ENCODE data around the gene SNRPB2. TPM values are rescaled to one million over a fixed set of nuclear protein-coding genes. Genes with fewer than 3 reads are reported as not detected.

Gene SNRPB2
- total RNA-seq, 6 donors from 2014 or later = 7.4 to 44.4 (median 32.4) TPM

DNA sequence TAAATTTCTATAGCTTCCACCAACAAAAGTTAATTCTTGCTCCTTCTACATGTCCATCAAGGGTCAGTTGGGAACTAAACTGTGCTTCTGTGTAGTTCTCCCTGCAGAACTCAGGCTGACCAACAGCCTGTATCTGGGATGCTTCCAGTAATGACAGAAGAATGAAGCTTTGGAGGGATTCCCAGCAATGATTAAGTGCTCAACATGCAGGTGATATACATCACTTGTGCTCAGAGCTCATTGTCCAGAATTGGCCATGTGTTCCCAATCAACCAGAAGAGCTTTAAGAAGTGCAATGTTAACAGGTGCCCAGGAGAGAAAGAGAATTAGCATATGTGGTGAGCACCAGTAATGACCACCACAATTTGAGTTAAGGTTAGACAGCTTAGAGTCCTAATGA is 37.4 kb upstream of the SNRPB2 start:
- Histone ChIP-seq H3K27me3 (no peaks in the 10 kb centered on the region), H3K27ac (no peak overlapping the region), H3K4me3 (no peak overlapping the region), H3K36me3 (no peaks in the 10 kb centered on the region), H3K9me3 (no peaks in the 10 kb centered on the region), H3K4me1 (no peaks in the 10 kb centered on the region)
- TF ChIP-seq POLR2A (IDR thresholded peaks at IDR 0.05) = no peak
- TF ChIP-seq, protein P1, sequence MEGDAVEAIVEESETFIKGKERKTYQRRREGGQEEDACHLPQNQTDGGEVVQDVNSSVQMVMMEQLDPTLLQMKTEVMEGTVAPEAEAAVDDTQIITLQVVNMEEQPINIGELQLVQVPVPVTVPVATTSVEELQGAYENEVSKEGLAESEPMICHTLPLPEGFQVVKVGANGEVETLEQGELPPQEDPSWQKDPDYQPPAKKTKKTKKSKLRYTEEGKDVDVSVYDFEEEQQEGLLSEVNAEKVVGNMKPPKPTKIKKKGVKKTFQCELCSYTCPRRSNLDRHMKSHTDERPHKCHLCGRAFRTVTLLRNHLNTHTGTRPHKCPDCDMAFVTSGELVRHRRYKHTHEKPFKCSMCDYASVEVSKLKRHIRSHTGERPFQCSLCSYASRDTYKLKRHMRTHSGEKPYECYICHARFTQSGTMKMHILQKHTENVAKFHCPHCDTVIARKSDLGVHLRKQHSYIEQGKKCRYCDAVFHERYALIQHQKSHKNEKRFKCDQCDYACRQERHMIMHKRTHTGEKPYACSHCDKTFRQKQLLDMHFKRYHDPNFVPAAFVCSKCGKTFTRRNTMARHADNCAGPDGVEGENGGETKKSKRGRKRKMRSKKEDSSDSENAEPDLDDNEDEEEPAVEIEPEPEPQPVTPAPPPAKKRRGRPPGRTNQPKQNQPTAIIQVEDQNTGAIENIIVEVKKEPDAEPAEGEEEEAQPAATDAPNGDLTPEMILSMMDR (IDR thresholded peaks at IDR 0.05) = no peak
- no peak for TF ChIP-seq POLR2AphosphoS5 (IDR thresholded peaks at IDR 0.05)
- TF ChIP-seq EP300 (IDR thresholded peaks at IDR 0.05) = no peak
- no peak for ATAC-seq (ENCODE audit: low FRiP score in 2 of 2)
- DNase-seq = no peak

DNA sequence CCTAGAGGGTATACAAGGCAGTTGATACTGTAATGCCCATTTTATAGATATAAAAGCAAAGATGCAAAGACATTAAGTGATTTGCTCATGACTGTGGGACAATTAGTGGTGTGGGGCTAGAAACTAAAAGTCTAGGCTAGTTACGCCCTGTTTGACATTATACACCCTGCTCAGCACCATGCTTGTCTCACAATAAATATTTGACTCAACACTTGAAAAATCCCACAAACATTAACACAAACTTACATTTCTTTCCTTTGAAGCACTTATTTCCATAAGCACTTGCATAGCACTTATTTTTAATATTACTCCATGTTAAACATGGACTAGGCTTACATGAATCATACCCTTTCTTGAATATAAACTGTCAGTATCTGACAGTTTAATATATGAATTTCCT is 36.5 kb upstream of the SNRPB2 start:
- no peaks in the 10 kb centered on the region for H3K4me1 ChIP-seq
- H3K27me3 ChIP-seq = no peaks in the 10 kb centered on the region
- TF ChIP-seq, protein P1 (IDR thresholded peaks at IDR 0.05) = no peak
- TF ChIP-seq POLR2A (IDR thresholded peaks at IDR 0.05) = no peak
- no peak for TF ChIP-seq EP300 (IDR thresholded peaks at IDR 0.05)
- no peak for TF ChIP-seq POLR2AphosphoS5 (IDR thresholded peaks at IDR 0.05)
- H3K4me3 ChIP-seq = no peak overlapping the region
- H3K9me3 ChIP-seq = no peaks in the 10 kb centered on the region
- no peak overlapping the region for H3K27ac ChIP-seq
- H3K36me3 ChIP-seq = no peaks in the 10 kb centered on the region
- ATAC-seq (ENCODE audit: low FRiP score in 2 of 2) (no peak), DNase-seq (no peak)
- WGBS, 2 donors = 83 to 93% methylated on average over 1 of the region's 1 CpG

DNA sequence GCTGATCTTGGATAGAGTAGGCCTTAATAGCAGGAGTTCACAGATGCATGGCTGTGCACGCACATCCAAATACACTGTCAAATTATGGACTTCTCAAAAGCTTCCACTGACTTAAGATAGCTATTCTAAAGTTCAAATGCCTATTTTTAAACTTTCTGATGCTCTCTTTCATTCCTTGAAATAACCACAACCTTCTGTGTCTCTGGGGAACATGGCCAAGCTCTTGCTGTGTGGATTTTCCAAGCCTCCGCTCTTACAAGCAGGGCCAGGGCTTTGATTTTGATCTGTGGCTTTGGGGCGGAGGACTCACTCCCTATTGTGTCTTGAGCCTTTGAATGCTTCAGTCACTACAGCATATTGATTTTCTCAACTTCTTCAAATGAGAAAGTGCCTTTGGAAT is 35.7 kb upstream of the SNRPB2 start:
- H3K36me3 ChIP-seq = no peaks in the 10 kb centered on the region
- TF ChIP-seq, protein P1 (IDR thresholded peaks at IDR 0.05) = no peak
- TF ChIP-seq POLR2A (IDR thresholded peaks at IDR 0.05) (no peak), POLR2AphosphoS5 (IDR thresholded peaks at IDR 0.05) (no peak), EP300 (IDR thresholded peaks at IDR 0.05) (no peak)
- WGBS, 2 donors = 70 to 91% methylated on average over 3 of the region's 3 CpGs
- DNase-seq (no peak), ATAC-seq (ENCODE audit: low FRiP score in 2 of 2) (no peak)
- no peaks in the 10 kb centered on the region for H3K4me1 ChIP-seq
- no peaks in the 10 kb centered on the region for H3K9me3 ChIP-seq
- no peak overlapping the region for H3K27ac ChIP-seq
- no peaks in the 10 kb centered on the region for H3K27me3 ChIP-seq
- H3K4me3 ChIP-seq = no peak overlapping the region

DNA sequence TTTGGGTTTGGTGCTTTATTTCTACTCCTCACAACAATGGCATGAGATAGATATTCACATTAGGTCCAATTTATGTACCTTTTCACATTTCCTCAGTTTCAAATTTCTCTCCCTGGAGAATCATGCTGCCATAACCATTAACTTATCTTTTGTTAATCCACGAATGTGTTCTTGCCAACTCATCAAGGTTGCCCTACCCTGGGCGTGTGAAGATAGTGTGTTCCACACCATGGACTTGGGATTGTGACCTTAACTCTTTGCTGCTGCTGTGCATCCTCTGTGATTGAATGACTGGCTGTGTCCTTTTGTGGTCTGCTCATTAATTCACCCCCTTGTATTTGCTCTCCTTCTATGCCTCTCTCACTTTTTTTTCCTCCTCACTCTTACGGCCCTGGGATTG is 34.2 kb upstream of the SNRPB2 start:
- Histone ChIP-seq H3K9me3 (no peaks in the 10 kb centered on the region), H3K27me3 (no peaks in the 10 kb centered on the region), H3K36me3 (no peaks in the 10 kb centered on the region), H3K4me3 (no peak overlapping the region), H3K27ac (no peak overlapping the region), H3K4me1 (no peaks in the 10 kb centered on the region)
- TF ChIP-seq, protein P1 (IDR thresholded peaks at IDR 0.05) = no peak
- no peak for TF ChIP-seq POLR2A (IDR thresholded peaks at IDR 0.05)
- TF ChIP-seq POLR2AphosphoS5 (IDR thresholded peaks at IDR 0.05) = no peak
- TF ChIP-seq EP300 (IDR thresholded peaks at IDR 0.05) = no peak
- ATAC-seq (ENCODE audit: low FRiP score in 2 of 2) (no peak), DNase-seq (no peak)
- 55 to 74% methylated on average over 3 of the region's 3 CpGs for WGBS, 2 donors

DNA sequence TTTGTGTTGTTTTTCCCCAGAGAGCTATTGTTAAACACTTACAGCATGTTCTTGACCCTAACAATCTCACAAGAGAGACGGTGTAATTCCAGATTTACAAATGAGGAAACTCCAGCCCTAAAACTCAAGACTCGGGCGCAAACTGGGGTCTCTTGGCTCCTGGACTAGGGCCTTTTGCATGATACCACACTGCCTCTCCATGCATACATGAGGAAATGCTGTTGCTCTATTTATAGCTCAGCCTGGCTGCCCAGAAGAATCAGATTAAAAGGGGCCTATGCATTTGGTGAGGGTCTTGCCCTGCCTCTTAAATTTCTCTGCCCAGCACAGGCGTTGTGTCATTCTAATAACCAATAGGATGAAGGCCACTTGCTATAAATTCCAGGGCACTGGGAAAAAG is 30.5 kb upstream of the SNRPB2 start:
- no peak overlapping the region for H3K4me3 ChIP-seq
- H3K36me3 ChIP-seq = no peaks in the 10 kb centered on the region
- no peaks in the 10 kb centered on the region for H3K27me3 ChIP-seq
- no peaks in the 10 kb centered on the region for H3K4me1 ChIP-seq
- no peak for TF ChIP-seq EP300 (IDR thresholded peaks at IDR 0.05)
- TF ChIP-seq, protein P1 (IDR thresholded peaks at IDR 0.05) = no peak
- TF ChIP-seq POLR2A (IDR thresholded peaks at IDR 0.05) = no peak
- no peak for TF ChIP-seq POLR2AphosphoS5 (IDR thresholded peaks at IDR 0.05)
- no peak overlapping the region for H3K27ac ChIP-seq
- H3K9me3 ChIP-seq = no peaks in the 10 kb centered on the region
- WGBS, 2 donors = 72 to 84% methylated on average over 4 of the region's 4 CpGs
- no peak for ATAC-seq (ENCODE audit: low FRiP score in 2 of 2)
- no peak for DNase-seq

Data from upper lobe of left lung (tissue), 6 donors.